GM19395 (cell line): ENCODE measurements around the gene MAST4.
"Not testable (repeated sequence)": the region's sequence is repeated elsewhere in the genome, so short reads cannot be mapped to it uniquely, and the experiment has no call there.

Source experiments
- ATAC-seq: cut with Tn5 transposase; IDR thresholded peaks from one replicate; pipeline ENCODE4 v1.9.1; 2021; ENCODE audit warnings: mild to moderate bottlenecking, moderate library complexity; ENCODE audit not compliant: unreplicated experiment

MAST4 gene

DNA sequence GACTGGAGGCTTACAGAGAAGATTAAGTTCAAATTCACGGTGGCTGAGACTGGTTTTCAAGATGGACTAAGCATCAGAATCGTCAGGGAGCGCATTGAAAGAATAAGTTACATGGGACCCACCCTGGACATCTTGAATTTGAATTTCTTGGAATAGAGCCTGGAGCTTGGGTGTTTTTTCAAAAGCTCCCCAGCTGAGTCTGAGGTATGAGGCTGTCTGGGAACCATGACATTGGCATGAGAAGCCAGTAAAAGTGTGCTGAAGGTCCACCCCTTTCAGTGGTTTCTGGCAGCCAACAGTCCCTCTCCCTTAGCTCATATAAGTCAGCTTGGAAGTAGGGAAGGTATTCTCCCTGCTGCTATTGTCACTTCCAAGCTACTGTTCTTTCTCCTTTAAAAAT is 97.8 kb downstream of the MAST4 start:
- ATAC-seq, result no peak

DNA sequence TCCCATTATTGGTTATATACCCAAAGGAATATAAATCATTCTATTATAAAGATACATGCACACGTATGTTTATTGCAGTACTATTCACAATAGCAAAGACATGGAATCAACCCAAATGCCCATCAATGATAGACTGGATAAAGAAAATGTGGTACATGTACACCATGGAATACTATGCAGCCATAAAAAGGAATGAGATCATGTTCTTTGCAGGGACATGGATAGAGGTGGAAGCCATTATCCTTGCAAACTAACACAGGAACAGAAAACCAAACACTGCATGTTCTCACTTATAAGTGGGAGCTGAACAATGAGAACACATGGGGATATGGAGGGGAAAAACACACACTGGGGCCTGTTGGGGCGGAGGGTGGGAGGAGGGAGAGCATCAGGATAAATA is 99.6 kb downstream of the MAST4 start:
- ATAC-seq, result not testable (repeated sequence)

DNA sequence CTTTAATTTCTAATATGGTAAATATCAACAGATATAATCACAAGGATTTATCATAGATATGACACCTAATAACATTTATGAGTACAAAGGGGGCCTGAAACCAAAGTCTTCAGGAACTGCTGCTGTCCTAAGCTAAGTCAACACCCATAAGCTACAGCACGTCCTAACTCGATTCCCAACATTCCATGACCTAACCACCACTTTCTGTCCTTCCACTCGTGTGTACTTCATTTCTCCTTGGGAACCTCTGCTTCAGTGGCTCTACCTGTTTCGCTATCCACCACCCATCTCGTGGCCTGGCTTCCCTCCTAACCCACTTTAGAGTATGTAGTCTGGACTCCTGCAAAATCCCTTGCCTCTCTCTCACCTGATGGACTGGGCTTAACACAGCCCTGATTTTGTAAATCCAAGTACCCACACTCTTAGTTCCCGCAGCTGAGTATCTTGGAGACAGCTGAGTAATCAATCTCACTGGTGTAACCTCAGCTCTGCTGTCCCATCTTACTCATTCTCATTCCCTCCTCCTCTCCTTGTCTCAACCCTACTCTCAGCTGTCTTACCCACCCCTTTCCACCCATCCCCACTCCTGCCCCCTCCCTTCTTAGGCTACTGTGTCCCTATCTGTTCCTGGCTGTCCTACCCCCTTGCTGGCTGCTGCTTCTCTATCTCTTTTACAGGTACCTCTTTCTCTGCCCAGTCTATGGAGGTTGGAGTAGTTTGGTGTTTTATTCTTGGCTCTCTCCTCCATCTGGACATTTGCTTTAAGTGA is 101.8 kb downstream of the MAST4 start:
- no peak for ATAC-seq

DNA sequence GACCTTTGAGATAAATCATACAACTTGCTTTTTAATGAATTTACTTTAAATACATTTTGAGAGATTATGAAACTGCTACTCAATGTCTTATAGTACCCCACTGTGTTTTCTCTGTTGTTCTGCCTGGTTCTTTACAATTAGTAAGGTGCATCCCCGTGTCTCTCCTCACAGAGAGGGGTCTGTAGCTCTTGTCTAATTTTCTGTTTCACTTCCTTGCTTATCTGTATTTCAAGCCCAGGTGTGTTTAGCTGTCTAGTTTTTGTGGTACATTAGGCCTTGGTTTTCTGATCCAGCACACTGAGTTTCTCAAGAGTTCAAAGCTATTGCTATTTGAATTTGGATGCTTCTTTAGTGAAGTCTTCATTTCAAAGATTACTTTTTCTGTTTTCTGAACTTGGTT is 105.1 kb downstream of the MAST4 start:
- peak; percentile 93 for ATAC-seq

DNA sequence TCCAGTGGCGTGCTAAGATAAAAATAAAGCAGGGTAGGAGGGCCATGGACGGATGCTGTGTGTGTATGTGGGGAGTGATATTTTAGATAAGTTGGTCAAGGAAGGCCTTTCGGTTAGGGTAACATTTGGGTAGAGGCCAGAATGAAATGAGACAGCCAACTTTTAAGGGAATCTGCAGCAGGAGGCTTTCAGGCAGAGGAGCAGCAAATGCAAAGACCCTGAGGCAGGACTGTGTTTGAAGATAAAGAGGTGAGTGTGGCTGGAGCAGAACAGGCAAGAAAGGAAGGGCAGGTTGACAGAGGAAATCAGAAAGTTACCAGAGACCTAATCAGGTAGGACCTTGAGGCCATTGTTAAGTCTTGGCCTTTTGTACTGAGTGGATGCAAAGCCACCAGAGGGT is 106.2 kb downstream of the MAST4 start:
- ATAC-seq, result no peak

DNA sequence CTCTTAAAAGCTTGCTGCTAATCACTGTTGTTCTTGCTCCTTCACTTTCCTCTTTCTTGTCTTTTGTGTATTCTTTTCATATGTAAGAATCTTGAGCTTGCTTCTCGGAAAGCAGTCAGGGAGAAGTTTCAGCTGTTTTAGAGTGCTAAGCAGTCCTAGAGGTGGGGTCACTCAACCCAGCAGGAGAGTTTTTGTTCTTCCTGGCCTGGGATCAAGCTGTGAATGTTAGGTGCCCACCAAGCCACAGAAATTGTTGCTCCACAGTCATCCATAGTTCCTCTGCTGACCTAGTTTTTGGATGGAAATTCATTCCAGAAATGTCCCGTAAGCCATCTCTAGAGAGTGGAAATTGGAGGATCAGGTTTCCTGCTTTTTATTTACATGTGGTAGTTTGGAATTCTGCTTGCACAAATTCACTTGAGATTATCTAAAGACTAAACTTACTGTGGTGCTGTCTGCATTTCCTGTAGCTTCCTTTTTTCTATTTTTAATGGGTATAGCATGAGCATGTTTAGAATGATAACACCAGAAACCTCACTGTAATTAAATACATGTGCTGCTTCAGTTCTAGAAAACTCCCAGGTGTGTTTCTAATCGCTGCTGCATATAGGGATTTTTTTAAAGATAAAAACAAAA is 108.7 kb downstream of the MAST4 start:
- no peak for ATAC-seq

DNA sequence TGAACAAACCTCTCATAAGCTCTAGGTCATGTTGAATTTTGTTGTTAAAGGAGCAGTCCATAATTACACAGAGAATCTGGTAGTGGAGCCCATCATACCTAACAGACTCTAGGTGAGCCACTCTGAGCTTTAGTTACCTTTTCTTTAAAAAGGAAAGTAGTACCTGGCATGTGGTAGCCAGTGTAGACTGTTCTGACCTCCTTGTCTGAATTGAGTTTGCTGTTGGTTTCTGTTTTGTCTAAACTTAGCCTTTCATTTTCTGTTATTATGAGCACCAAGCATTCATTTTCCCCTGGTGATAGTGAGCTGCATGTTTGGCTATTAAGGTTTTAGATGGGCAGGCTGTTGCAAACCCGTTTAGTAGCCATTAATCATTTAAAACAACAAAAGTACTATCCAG is 112.2 kb downstream of the MAST4 start:
- no peak for ATAC-seq

DNA sequence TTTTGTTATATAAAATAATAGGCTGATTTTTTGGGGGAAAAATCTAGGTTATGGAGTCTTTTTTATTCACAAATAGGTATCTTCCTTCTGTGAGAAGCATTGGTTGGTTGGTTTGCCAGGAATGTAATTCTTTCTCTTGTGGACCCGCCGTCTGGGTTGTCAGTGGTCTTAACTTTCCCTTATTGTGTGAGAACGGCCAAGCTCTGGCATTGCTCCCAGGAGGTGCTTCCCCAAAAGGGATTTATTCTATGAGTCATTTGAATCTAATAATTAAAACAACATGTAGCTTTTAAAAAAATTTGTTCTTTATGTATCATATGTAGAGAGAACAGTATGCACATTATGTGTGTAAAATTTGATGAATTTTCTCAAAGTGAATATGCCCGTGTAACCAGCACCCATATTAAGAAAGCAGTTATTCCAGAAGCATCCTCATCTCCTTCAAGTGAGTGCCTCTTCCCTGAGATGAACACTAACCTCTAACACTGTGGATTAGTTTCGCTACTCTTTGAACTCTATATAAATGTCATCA is 114.4 kb downstream of the MAST4 start:
- ATAC-seq, result no peak

DNA sequence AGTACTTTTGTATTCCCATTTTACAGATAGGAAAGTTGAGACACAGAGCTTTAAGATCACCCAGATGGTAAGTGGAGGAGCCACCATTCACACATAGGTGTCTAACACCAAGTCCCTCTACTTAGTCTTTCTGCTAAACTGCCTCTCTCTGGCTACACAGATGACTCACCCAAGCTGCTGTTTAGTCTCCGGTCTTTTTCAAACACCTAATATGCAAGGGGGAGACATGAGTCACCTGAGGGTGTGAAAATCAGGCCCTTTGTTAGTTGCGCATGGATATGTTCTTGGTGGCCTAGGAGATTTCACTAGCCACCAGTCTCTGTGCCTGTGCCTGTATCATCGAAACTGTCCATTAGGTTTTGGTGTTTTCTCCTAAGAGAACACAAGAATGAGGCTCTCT is 117.8 kb downstream of the MAST4 start:
- ATAC-seq, result no peak

DNA sequence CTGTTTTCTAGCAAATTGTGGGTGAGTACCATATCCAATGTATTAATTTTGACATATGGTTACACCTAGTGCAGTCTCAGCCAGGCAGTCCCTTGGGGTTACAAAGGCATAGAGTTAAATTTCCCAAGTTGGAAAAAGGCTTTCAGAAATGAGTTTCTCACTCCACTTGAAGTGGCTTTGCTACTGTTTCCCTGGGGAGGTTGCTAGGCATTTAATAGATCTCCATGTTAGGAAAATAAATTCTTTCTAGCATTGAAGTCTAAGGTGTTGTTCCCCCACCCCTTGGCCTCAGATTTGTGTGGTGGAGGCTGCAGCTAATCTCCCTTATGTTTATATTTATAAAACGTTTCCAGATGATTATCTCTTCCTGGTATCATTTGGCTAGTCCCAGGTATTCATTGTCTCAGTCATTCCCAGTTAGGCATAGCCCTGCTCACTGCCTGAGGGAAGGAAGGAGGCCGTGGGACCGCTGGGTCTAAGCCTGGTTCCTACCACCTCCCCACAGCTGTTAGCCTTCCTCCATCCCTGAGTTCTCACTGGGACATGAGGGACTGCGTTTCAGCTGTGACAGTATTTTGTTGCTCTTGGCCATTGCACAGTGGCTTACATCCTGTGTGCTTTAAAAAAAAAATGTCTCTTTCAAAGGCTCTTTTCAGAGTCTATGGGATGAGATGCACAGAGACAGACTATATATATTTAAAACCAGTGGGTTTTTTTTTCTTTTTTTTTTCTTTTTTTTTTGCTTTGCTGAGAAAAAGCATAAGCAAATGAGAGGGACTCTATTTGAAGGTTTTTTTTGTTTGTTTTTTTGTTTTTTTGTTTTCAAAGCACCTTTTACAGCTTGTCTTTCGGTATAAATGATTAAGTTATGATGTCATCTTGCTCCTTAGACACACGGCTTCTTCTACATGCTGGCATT is 121.5 kb downstream of the MAST4 start:
- no peak for ATAC-seq

DNA sequence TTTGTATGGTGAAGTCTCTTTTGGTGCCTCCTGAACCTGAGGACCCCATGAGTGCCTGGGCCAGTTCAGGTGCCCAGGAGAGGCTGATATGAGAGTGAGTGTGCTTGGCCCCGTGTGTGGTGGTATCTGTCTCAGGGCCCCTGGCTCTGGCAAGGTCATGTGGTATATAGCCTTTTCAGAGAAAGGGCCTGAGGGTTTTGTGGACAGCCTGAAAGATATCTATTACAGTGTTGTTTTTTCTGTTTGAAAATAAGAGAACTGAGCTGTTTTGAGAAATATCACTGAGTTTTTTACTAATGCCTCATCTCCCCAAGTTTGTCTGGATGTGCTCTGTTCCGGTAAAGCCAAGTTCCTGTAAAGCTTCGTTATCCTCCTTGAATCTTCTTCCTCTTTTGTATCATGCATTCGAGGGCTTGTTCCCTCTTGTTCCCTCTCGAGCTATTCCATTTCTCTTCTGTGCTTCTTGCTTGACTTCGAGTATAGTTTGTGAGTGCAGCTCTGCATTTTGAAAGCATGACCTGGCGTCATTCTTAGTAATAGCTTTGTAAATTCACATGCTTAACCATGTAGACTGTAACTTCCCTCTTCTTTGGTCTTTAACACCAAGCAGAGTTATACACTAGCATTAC is 122.3 kb downstream of the MAST4 start:
- ATAC-seq, result no peak

DNA sequence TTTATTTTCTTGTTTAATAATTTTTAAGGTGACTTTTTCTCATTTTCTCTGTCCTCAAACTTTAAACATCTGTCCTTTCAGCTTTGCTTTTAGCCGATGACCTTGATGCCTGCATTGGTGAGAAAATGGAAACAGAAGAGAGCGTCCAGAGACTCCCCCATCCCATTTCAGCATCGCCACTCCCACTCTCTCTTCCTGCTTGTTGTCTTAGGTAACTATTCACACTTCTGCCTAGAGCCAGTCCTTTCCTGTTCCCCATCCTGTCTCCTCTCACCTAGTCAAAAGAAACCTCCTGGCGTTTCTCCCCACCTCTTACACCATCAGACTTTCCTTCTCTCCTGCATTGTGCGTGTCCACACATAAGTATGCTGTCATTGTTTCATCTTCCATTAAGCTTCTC is 124.6 kb downstream of the MAST4 start:
- no peak for ATAC-seq

DNA sequence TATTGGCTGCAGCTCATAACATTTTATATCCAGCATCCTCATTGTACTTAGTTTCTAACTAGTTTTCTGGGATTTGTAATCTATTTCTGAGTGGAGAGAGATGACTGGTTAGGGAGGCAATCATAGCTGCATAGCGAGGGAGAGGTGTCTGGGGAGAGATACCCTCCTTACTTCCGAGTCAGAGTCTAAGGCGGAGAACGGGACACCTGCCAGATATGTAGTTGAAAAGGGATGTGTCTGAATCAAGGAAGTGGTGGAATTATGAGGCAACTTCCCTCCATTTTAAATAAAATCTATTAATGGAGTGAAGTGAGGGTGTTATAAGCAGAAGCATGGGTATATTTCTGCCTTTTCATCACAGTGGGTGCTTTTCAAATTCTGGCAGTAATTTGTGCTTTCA is 126.5 kb downstream of the MAST4 start:
- ATAC-seq, result no peak

DNA sequence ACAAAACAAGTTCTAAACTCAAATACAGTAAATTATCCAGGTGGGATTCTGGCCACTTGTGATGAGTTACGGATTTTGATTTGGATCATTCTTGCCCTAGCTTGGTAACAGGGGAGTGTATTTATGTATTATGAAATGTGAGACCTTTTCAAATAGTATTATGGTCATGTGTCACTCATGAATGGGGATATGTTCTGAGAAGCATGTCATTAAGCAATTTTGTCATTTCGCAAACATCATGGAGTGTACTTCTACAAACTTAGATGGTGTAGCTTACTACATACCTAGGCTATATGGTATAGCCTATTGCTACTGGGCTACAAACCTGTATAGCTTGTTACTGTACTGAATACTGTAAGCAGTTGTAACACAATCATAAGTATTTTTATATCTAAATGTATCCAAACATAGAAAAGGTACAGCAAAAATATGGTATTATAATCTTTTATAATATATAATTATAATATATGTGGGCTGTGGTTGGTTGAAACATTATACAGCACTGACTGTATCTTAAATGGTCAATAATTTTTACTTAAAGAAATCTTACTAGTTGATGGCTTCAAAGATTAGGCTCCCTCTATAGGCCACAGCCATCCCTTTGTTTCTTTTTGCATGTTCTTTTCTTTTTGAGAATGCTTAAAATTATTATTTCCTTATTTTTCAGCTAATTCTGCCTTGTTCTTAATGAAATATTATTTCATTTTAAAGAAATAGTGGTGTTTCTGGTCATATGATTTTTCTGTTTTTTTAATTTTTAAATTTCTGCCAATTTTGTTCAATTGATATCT is 128.4 kb downstream of the MAST4 start:
- no peak for ATAC-seq

DNA sequence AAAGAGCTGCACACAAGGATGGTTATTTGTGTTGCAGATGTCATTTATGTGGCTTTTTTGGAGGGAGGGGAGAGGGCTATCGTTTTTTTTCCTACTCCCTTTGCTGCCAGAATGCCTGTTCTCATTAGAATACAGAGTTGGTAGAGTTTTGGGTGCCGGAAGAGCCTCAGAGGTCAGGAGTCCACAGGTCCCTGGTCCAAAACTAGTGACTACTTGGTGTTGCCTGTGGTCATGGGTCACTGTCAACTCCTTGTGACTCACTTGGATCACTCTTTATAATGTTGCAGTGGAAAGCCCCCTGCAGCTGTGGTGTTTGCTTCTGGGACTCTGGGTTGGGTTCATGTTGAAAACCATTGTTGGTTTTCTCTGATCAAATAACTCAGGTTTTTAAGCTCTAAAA is 131.4 kb downstream of the MAST4 start:
- ATAC-seq, result no peak

DNA sequence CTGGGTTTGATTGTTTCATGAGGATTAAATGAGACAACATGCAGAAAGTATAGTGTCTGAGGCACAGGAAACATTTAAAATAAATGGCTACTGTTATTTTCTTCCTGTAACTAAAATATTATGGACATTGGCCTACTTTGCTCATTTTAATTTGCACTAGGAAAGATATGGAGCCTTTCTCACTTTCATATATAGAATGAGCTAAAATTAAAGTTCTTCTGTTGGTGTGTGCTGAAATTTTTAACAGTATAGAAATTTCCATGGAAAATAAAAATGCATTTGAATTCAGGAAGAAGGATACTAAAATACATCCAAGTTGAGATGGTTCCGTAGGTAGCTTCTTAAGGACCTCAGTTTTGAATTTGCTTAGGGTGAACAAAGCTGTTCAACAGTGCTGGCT is 131.9 kb downstream of the MAST4 start:
- no peak for ATAC-seq

DNA sequence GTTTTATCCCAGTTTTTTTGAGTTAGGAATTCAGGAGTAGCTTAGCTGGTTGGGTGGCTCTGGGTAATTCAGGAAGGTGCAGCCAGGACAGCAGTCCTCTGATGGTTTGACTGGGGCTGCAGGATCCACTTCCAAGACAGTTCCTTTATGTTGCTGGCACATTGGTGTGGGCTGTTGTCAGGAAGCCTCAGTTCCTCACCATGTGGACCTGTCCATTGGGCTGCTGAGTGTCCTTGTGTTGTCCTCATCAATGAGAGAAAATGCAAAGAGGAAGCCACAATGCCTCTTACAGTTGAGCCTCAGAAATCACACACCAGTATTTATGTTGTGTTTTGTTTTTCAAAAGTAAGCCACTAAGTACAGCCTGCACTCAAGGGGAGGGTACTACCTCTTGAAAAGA is 140.9 kb downstream of the MAST4 start:
- ATAC-seq, result no peak

DNA sequence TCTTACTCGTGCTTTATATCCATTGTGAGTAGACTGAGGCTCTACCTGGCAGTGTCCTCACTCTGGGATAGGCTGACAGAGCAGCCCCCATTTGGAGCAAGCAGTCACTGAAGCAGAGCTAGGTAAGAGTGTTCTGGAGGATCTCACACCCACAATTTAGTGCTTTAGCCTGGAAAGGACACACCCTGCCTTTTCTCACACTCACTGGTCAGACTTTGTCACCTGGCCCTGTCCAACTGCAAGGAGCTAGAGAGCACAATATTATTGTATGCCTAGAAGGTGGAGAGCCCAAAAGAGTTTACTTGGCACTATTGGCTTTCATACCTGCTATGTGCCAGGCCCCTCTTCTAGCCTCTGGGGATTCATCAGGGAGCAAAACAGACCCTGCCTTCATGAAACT is 141.9 kb downstream of the MAST4 start:
- ATAC-seq, result no peak

DNA sequence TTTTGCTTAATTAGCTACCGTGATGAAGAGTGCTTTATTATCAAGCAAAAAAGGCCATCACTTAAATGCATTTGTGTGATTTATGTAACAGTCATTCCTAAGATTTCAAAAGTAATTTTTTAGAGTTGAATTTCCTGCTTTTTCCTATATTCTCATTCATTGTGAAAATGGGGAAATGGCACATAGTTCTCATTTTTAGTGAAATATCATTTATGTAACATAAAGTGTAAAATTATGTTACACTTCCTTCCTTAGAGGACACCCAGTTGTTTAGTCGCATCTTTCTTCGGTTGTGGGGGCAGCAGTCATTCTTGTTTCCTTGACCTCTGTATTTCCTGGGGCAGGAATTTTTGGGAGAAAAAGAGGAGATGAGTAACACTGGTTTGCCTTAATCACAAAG is 142.8 kb downstream of the MAST4 start:
- ATAC-seq, result no peak

DNA sequence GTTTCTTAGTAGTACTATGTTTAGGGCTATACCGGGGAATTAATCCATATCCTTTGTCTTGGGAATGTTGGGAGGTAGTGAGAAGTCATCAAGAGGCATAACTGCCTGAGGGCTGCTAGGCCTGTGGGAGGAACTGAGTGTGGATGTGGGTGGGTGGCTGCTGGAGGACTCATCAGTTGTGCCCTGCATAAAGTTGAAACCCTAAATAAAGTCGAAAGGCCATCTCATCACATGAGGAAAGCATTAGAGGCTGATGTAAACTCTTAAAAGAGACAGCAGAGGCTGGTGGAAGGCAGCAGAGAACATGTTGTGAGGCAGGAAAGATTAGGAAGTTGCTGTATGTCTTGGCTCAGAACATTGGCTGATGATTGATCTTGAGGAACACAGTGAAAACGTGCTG is 143.8 kb downstream of the MAST4 start:
- no peak for ATAC-seq
